Stimulated activated CD8-positive, alpha-beta memory T cell treated with anti-CD3 and anti-CD28 coated beads, Interleukin-2, amount 100 ng/mL, for 48 hours (primary cell): Measurements from ENCODE around the gene BCOR.

Experiments used
- DNase-seq, 2 donors: peaks; one replicate each; pipeline ENCODE4 v3.0.0-alpha.2; 2020; ENCODE audit warnings: low read depth in 2 of 2

Gene BCOR

DNA sequence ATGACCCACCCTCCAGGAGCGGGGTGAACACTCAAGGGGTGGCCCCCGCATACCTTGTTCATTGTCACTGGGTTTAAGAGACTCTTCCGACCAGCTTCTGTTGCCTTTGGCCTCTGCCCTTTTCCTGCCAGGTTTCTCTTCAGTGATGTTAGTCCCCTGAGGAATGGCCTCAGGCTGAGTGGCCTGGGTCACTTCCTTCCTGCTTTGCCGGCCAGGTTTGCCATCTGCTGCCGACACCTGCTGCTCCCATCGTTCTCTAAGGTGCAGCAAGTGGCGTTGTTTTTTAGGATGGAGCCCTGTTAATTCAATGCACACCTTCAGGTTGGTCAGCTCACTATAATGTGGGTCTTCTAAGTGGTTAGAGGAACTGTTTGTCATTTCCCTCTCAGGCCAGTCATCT lies 34.2 kb downstream of the BCOR start:
- DNase-seq: no peak

DNA sequence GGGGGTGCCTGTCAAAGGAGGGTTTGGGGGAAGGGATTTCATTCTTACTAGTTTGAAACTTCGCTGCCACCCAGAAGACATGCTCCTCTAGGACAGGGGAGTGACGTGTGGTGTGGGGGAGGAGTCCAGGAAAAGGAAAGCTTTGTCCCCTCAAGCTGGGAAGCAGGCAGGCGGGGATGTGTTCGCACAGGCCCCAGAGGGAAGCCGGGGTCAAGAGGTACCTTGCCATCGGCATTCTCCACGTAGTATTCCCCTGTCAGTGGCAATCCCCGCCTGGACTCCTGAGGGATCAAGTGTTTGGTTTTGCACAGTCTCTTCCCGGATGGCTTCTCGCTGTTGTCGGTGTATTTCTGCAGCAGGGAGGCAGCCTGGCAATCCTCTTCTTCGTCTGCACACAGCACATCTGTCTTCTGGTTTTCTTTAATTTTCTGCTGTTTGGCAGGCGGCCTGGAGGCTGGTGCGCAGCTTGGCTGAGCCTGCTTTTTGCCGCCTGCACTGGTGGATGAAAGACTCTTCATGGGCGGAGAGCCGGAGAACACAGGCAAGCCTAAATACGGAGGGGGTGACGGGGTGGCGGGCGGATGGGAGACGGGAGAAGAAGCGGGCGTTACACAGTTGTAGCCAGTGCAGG lies 35.1 kb downstream of the BCOR start:
- DNase-seq: no peak

- no peak for DNase-seq
These were observed 35.8 kb downstream of the BCOR start for GRCh38 chrX:40061871-40062524.

GRCh38 chrX:40061005-40061404 lies 36.8 kb downstream of the BCOR start:
- DNase-seq: no peak

GRCh38 chrX:40060356-40060845 lies 37.4 kb downstream of the BCOR start:
- no peak for DNase-seq

DNA sequence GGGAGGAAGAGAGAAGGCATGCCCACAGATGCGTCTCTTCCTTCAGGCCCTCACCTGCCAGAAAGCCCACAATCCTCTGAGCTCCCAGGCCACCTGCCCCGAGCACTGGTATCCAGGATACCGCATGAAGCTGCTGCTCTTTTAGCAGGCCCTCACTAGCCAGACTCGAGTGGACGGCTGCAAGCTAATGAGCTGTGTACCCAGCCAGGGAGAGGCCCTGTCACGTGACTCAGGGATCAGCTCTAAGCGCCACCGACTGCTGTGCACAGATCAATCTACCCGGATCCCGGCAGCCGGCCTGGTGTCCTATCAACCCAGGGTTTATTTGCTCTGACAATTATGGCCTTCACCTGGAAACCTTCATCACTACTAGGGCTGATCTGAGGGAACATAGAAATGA lies 39.0 kb downstream of the BCOR start:
- no peak for DNase-seq

GRCh38 chrX:40057405-40057804 lies 40.4 kb downstream of the BCOR start:
- no peak for DNase-seq

DNA sequence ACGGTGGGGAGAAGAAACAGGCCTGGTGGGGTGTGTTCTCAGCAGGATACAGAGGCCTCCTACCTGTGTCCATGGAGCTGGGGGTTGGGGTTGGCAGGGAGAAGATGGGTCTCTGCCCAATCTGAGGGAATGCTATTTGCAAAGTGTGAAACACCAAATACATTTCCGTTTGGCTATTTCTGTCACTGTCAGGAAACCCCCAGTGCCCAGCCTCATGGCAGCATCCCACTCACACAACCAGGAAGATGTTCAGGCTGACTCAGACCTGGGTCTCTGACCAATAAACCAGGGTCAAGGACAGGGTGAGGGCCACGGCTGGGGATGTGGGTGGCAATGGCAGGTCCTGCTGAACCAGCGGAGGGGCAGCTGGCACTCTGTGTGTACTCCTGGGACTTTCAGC lies 41.3 kb downstream of the BCOR start:
- DNase-seq: no peak

- DNase-seq: no peak
These were observed 42.3 kb downstream of the BCOR start for GRCh38 chrX:40055495-40055894.

GRCh38 chrX:40054793-40055192 lies 43.0 kb downstream of the BCOR start:
- DNase-seq: no peak

DNA sequence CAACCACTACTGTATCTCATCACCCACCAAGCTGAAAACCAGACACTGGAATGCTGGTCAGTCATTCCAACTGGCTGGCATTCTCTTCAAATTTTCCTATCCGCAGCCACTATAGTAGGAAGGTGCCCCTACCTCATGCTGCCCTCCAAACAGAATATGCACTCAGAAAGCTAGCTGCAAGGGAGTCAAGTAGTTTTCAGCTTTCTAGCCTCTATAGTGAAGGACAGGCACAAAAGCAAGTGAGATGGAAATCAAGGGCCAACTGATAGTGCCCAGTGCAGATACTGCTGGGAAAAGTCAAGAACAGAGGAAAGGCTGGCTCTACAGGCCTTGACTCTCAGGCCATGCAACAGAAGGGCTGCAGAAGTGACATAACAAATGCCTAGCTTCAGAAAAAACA lies 47.2 kb downstream of the BCOR start:
- DNase-seq: no peak

- DNase-seq: no peak
These were observed 48.6 kb downstream of the BCOR start for GRCh38 chrX:40049084-40049641.

DNA sequence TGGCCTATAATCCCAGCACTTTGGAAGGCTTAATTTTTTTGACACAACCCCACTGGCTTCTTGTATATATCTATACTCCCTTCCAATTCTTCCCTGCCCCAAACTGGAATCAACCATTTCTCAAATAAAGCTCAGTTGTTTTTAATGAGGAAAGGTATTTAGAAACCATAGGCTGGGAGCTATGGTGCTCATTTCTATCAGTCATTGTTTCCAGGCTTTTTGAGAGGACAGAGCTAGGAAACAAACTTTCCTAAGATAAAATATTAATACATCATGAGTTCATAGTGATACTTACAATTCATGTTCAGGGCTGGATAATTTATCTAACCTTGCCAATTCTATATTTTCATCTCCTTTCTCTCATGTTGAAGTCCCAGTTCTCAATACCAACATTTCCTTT lies 50.3 kb downstream of the BCOR start:
- no peak for DNase-seq

DNA sequence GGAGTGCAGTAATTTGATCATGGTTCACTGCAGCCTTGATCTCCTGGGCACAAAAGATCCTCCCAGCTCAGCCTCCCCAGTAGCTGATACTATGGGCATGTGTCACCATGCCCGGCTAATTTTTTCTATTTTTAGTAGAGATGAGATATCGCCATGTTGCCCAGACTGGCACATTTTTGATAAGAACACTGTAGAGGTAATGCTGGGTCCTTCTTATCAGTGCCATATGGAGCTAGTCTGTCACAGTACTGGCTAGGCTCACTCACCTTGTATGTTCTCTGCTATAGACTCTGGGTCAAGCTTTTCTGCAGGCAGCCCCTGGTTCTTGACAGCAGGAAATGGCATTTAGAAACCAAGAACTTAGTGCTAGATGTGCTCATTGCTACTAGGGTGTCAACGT lies 53.9 kb downstream of the BCOR start:
- no peak for DNase-seq

DNA sequence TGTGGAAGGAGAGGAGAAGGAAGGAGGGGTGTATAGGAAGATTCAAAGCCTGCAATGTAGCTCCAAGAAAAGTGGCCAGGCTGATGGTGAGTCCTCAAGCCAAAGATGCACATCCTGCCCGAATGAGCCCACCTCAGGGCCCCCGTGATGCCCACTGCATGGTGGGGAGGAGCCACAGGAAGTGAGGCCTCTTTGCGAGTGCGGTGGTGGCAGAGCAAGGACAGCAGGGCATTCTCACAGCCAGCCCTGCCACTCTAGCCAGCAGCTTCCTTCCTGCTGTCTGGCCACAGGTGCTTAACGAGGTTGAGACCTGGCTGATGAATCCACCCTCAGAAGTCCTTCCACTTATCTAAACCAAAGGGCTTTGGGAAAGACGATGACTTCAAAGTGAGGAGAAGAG lies 55.8 kb downstream of the BCOR start:
- DNase-seq: no peak

DNA sequence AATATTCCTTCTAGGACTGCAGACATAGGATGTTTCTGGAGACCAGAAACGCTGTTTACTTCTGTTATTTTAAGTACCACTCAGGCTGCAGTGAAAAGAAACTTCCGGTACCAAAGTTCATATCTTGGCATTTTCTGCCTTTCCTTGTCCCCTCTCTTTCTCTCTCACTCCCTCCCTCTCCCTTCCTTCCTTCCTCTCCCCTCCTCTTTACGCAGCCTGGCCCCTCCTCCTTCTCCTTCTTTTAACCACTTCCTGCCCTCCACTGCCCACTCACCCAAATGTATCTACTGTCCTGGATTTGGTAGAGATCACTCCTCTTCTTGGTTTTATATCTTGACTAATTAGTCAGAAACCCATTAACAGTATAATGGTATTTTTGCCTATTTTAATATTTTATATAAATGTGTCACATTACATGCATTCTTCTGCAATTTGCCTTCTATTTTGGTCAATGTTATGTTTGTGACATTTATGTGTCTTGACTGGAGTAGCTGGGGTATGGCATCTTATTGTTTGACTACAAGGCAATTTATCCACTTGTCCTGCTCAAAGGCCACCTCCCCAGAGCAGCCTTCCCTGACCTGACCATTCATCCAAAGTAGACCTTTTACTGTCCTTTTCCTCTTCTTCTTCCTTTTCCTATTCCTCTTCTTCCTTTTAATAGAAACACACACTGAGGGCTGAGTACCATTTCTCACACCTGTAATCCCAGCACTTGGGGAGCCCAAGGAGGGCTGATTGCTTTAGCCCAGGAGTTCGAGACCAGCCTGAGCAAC lies 56.9 kb downstream of the BCOR start:
- no peak for DNase-seq

- no peak for DNase-seq
These were observed 57.9 kb downstream of the BCOR start for GRCh38 chrX:40039887-40040286.

DNA sequence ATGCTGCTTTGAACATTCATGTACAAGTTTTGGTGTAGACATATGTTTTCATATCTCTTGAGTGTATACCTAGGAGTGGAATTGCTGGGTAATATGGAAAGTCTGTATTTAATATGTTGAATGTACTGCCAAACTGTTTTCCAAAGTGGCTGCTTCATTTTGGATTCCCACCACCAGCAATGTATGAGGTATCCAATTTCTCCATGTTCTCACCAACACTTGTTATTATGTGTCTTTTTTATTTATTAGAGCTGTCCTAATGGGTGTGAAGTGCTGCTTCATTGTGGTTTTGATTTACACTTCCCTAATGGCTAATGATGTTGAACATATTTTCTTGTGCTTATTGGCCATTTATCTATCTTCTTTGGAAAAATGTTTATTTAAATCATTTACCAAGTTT lies 60.4 kb downstream of the BCOR start:
- DNase-seq: no peak

- no peak for DNase-seq
These were observed 62.0 kb downstream of the BCOR start for GRCh38 chrX:40035726-40036125.

GRCh38 chrX:40031911-40032310 lies 65.8 kb downstream of the BCOR start:
- no peak for DNase-seq

DNA sequence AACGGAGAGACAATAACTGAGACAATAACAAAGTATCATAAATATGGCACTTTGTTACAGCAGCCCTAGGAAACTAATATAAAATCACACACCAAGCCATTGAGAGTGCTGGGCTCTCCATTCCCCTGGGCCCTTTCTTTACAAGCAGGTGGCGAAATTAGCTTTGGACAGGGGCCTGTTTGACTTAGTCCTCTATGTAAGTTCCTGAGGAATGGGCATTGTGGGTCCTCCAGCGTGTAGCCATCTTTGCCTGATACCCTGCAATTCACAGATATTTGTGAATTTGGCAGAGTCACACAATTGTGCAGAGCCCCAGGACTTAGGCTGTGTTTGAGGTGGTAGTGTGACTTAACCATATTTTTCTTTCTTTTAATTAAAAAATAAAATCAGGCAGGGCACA lies 67.6 kb downstream of the BCOR start:
- DNase-seq: no peak

GRCh38 chrX:40022421-40022820 lies 75.3 kb downstream of the BCOR start:
- no peak for DNase-seq

- no peak for DNase-seq
These were observed 76.1 kb downstream of the BCOR start for GRCh38 chrX:40021647-40022046.
